HG03378 (cell line): ENCODE data around the gene GOPC.

Experiments
- ATAC-seq: cut with Tn5 transposase; IDR thresholded peaks from one replicate; pipeline ENCODE4 v1.9.1; 2021; ENCODE audit warnings: mild to moderate bottlenecking, moderate library complexity; ENCODE audit not compliant: unreplicated experiment

GOPC gene

GRCh38 chr6:117597755-117598154, 4.6 kb downstream of the GOPC start:
- ATAC-seq = no peak

- no peak for ATAC-seq
These were observed 7.0 kb downstream of the GOPC start for GRCh38 chr6:117595099-117595923.

- no peak for ATAC-seq
These were observed 9.1 kb downstream of the GOPC start for GRCh38 chr6:117592983-117593759.

GRCh38 chr6:117591405-117591804, 10.9 kb downstream of the GOPC start:
- no peak for ATAC-seq

GRCh38 chr6:117590447-117590846, 11.9 kb downstream of the GOPC start:
- ATAC-seq = no peak

- ATAC-seq = no peak
These were observed 16.7 kb downstream of the GOPC start for GRCh38 chr6:117585647-117586046.

- ATAC-seq = no peak
These were observed 28.1 kb downstream of the GOPC start for GRCh38 chr6:117574198-117574597.

- ATAC-seq = no peak
These were observed 29.2 kb downstream of the GOPC start for GRCh38 chr6:117573006-117573680.

GRCh38 chr6:117568831-117569410, 33.4 kb downstream of the GOPC start:
- ATAC-seq = no peak

- ATAC-seq = no peak
These were observed 34.1 kb downstream of the GOPC start for GRCh38 chr6:117568247-117568646.

- ATAC-seq = no peak
These were observed 37.6 kb downstream of the GOPC start for GRCh38 chr6:117564681-117565080.

- no peak for ATAC-seq
These were observed 41.2 kb downstream of the GOPC start for GRCh38 chr6:117561128-117561527.

- ATAC-seq = no peak
These were observed 43.0 kb downstream of the GOPC start for GRCh38 chr6:117559299-117559698.

GRCh38 chr6:117558818-117559217, 43.5 kb downstream of the GOPC start:
- no peak for ATAC-seq

GRCh38 chr6:117557951-117558350, 44.4 kb downstream of the GOPC start:
- no peak for ATAC-seq

- no peak for ATAC-seq
These were observed 46.3 kb downstream of the GOPC start for GRCh38 chr6:117555882-117556498.

- ATAC-seq = no peak
These were observed 47.0 kb downstream of the GOPC start for GRCh38 chr6:117555262-117555849.

GRCh38 chr6:117553142-117553541, 49.2 kb downstream of the GOPC start:
- no peak for ATAC-seq

- ATAC-seq = no peak
These were observed 49.7 kb downstream of the GOPC start for GRCh38 chr6:117552618-117553017.

GRCh38 chr6:117550618-117551242, 51.6 kb downstream of the GOPC start:
- no peak for ATAC-seq
